SK-N-SH (cell line): ENCODE data around the gene DTX3. TPM values are rescaled to one million over a fixed set of nuclear protein-coding genes. Genes with fewer than 3 reads are reported as not detected.
A peak's percentile ranks its signal among the peaks of the same experiment; 100 is the strongest.

Experiments used
- CTCF ChIA-PET: fragments of 300-600, 350-600 bp; formaldehyde crosslinking; extraction: SDS; loops from one replicate; lab custom pipeline; 2021; lab: Yijun Ruan, JAX
- POLR2A ChIA-PET: fragments of 350-600 bp; sonication (Branson Sonifier 250); formaldehyde crosslinking; extraction: SDS; loops from one replicate; lab custom pipeline; 2020; ENCODE audit warnings: antibody characterized with exemption, inconsistent platforms; lab: Yijun Ruan, JAX
- DNase-seq: peaks from one replicate; pipeline ENCODE4 v3.0.0; 2012
- H2AFZ ChIP-seq: fragments of 200-600 bp; sonication (generic); 2 replicates; pipeline ENCODE4 v1.8.1; 2016; ENCODE audit warnings: antibody characterized with exemption, mild to moderate bottlenecking, low read depth
- H3F3A ChIP-seq: fragments of 200-600 bp; sonication (generic); replicated peaks from 2 replicates; pipeline ENCODE3; 2016; ENCODE audit warnings: antibody characterized with exemption, mild to moderate bottlenecking; ENCODE audit not compliant: insufficient read depth
- H3K27ac ChIP-seq, 2 experiments: fragments of 200-500 bp in 1 of 2; fragments of 200-600 bp in 1 of 2; sonication (Bioruptor generic) in 1 of 2; sonication (generic), shearing (Covaris generic) in 1 of 2; 2 replicates each; pipeline versions ENCODE4 v1.5.1 to v1.6.1; 2014 to 2016; ENCODE audit warnings: low read depth in 2 of 2, inconsistent platforms in 1 of 2, low read length in 1 of 2, mild to moderate bottlenecking in 1 of 2, mixed read lengths in 1 of 2
- H3K27me3 ChIP-seq: fragments of 200-600 bp; sonication (generic), shearing (Covaris generic); 2 replicates; pipeline ENCODE4 v1.6.1; 2016; ENCODE audit warnings: mixed run types; ENCODE audit not compliant: insufficient read depth
- H3K36me3 ChIP-seq, 2 experiments: fragments of 200-500 bp in 1 of 2; fragments of 200-600 bp in 1 of 2; sonication (Bioruptor generic) in 1 of 2; sonication (generic) in 1 of 2; replicated peaks in 1 of 2; 2 replicates each; pipeline versions ENCODE3 to v1.5.1; 2014 to 2016; ENCODE audit warnings: low read length in 1 of 2, mild to moderate bottlenecking in 1 of 2; ENCODE audit not compliant: insufficient read depth in 2 of 2, control insufficient read depth in 1 of 2
- H3K4me1 ChIP-seq, 2 experiments: fragments of 200-500 bp in 1 of 2; fragments of 200-600 bp in 1 of 2; sonication (Bioruptor generic) in 1 of 2; sonication (generic), shearing (Covaris generic) in 1 of 2; 2 replicates each; pipeline versions ENCODE4 v1.5.1 to v1.6.1; 2014 to 2016; ENCODE audit warnings: low read depth in 1 of 2, low read length in 1 of 2, mixed run types in 1 of 2; ENCODE audit not compliant: insufficient read depth in 2 of 2, control insufficient read depth in 1 of 2
- H3K4me2 ChIP-seq: fragments of 200-600 bp; sonication (generic), shearing (Covaris generic); 2 replicates; pipeline ENCODE4 v1.6.1; 2017; ENCODE audit warnings: mixed run types
- H3K4me3 ChIP-seq, 2 experiments: fragments of 200-500 bp in 1 of 2; fragments of 200-600 bp in 1 of 2; sonication (Bioruptor generic) in 1 of 2; sonication (generic), shearing (Covaris generic) in 1 of 2; 2 replicates each; pipeline versions ENCODE4 v1.5.1 to v1.8.1; 2014 to 2016; ENCODE audit warnings: low read depth in 2 of 2, inconsistent platforms in 1 of 2, low read length in 1 of 2, mild to moderate bottlenecking in 1 of 2, mixed read lengths in 1 of 2, moderate library complexity in 1 of 2
- H3K79me2 ChIP-seq: fragments of 200-600 bp; sonication (generic); 2 replicates; pipeline ENCODE4 v1.8.1; 2017; ENCODE audit warnings: mild to moderate bottlenecking; ENCODE audit not compliant: insufficient read depth
- H3K9ac ChIP-seq: fragments of 200-600 bp; sonication (generic); 2 replicates; pipeline ENCODE4 v1.6.1; 2017; ENCODE audit warnings: mixed run types
- H3K9me2 ChIP-seq: fragments of 200-600 bp; sonication (generic); 2 replicates; pipeline ENCODE4 v1.6.1; 2017; ENCODE audit warnings: mixed run types
- H3K9me3 ChIP-seq: fragments of 200-600 bp; sonication (generic); 2 replicates; pipeline ENCODE4 v1.6.1; 2017; ENCODE audit warnings: mixed run types, mild to moderate bottlenecking, moderate library complexity
- H4K20me1 ChIP-seq: fragments of 200-600 bp; sonication (generic); 2 replicates; pipeline ENCODE4 v1.6.1; 2017; ENCODE audit warnings: mild to moderate bottlenecking, mixed run types; ENCODE audit not compliant: insufficient read depth
- ELF1 ChIP-seq: IDR thresholded peaks from 2 replicates; pipeline ENCODE4 v1.4.0; 2012
- EP300 ChIP-seq, 2 experiments: IDR thresholded peaks; 2 replicates each; pipeline versions ENCODE4 v1.4.0 to v1.6.1; 2012; ENCODE audit warnings: borderline replicate concordance in 1 of 2, low read depth in 1 of 2, low read length in 1 of 2
- FOSL2 ChIP-seq: IDR thresholded peaks from 2 replicates; pipeline ENCODE4 v1.4.0; 2012; ENCODE audit warnings: low read depth, mild to moderate bottlenecking, moderate library complexity, borderline replicate concordance
- FOXJ3 ChIP-seq: sonication (generic); formaldehyde crosslinking; IDR thresholded peaks from 2 replicates; pipeline ENCODE4 v1.5.1; 2020; ENCODE audit warnings: mild to moderate bottlenecking, missing genetic modification reagents
- FOXM1 ChIP-seq: IDR thresholded peaks from 2 replicates; pipeline ENCODE4 v1.4.0; 2012; ENCODE audit warnings: low read depth, mild to moderate bottlenecking
- GATA2 ChIP-seq: sonication (generic); formaldehyde crosslinking; IDR thresholded peaks from 2 replicates; pipeline ENCODE4 v1.5.0; 2020; ENCODE audit warnings: mild to moderate bottlenecking, missing genetic modification reagents
- MXI1 ChIP-seq: IDR thresholded peaks from 2 replicates; pipeline ENCODE4 v1.6.1; 2012; ENCODE audit warnings: mild to moderate bottlenecking, low read depth, low read length, improper control_type of control experiment
- NFIC ChIP-seq: IDR thresholded peaks from 2 replicates; pipeline ENCODE4 v1.4.0; 2012; ENCODE audit warnings: borderline replicate concordance
- RAD21 ChIP-seq: IDR thresholded peaks from 2 replicates; pipeline ENCODE4 v1.6.1; 2012; ENCODE audit warnings: mild to moderate bottlenecking, low read length
- RCOR1 ChIP-seq: fragments of 150-350 bp; IDR thresholded peaks from 2 replicates; pipeline ENCODE4 v1.6.1; 2017; ENCODE audit warnings: antibody characterized with exemption, low read length
- RFX5 ChIP-seq: IDR thresholded peaks from 2 replicates; pipeline ENCODE4 v1.6.1; 2012; ENCODE audit warnings: mild to moderate bottlenecking, improper control_type of control experiment, low read length
- RXRA ChIP-seq: IDR thresholded peaks from 2 replicates; pipeline ENCODE4 v1.4.0; 2012; ENCODE audit warnings: low read depth, mild to moderate bottlenecking, borderline replicate concordance
- SMC3 ChIP-seq: IDR thresholded peaks from 2 replicates; pipeline ENCODE4 v1.6.1; 2012; ENCODE audit warnings: low read depth, low read length, improper control_type of control experiment
- TAF1 ChIP-seq: IDR thresholded peaks from 2 replicates; pipeline ENCODE4 v1.6.1; 2012; ENCODE audit warnings: low read depth, mild to moderate bottlenecking, low read length, moderate library complexity, borderline replicate concordance
- YY1 ChIP-seq: IDR thresholded peaks from 2 replicates; pipeline ENCODE4 v1.4.0; 2012; ENCODE audit warnings: low read depth, mild to moderate bottlenecking
- WGBS: methylation state at CpG from one replicate; pipeline ENCODE4 v1.1.6; 2017; ENCODE audit warnings: low lambda C conversion rate; 5-methylcytosine and 5-hydroxymethylcytosine counted together
- polyA plus RNA-seq, 3 experiments: library from polyadenylated mRNA; depleted of rRNA; stranded (reverse); fragments of >200 nt; gene quantifications; 2 replicates each; pipeline ENCODE4 v1.2.3, GENCODE V29; 2012
- TF ChIP-seq, protein P1 (sequence below): fragments of 150-350 bp; IDR thresholded peaks from 2 replicates; pipeline ENCODE4 v1.6.1; 2017; ENCODE audit warnings: antibody characterized with exemption, low read length, low read depth, borderline replicate concordance
- TF ChIP-seq, protein P2 (sequence below): fragments of 150-350 bp; IDR thresholded peaks from 2 replicates; pipeline ENCODE4 v1.6.1; 2016; ENCODE audit warnings: mild to moderate bottlenecking, low read depth, low read length
- TF ChIP-seq, protein P3 (sequence below): IDR thresholded peaks from 2 replicates; pipeline ENCODE4; 2012
- TF ChIP-seq, protein P4 (sequence below): IDR thresholded peaks from 2 replicates; pipeline ENCODE4 v1.4.0; 2012; ENCODE audit warnings: low read depth

DTX3 gene
- polyA plus RNA-seq, 1 of the 3 experiments (the other 2 are of a cell fraction): 61.2 TPM

DNA sequence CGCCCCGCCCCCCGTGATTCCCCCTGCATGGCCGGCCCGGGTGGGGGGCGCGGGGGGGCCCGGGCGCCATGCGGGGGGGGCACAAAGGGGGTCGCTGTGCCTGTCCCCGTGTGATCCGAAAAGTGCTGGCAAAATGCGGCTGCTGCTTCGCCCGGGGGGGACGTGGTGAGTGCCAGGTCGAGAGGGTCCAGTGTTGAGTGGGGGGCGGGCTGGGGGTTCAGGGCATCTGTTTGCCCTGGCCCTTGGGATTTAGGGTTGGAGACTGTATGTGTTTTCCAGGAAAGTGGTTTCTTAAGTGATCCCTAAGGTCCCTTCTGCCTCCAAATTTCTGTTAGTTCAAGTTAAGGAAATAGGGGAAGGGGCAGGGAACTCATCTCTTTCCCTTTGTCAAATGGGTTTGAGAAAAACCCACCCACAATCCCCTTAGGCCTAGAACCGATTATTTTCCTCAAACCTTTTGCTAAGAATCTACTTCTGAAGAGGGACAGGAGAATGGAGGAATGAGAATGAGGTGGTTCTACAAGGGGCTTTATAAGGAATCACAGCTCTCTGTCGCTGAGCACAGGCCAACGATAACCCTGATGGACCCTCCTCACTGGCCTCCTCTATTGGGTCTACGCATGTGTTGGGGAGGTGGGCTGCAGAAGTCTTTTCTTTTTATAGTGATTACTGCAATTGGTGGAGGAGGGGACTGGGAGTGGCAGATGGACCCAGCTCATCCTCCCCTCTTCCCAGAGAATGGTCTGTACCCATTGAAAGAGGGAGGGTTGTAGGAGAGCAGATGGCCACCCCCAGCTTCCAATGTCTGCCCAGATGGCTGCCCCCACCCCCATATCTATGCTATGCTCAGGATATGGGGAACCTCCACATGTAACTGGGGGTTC lies 7.4 kb downstream of the DTX3 start:
- CTCF ChIA-PET: interaction anchor here (1.4 to 7.4 kb wide), 7 partner anchors 9 to 153 kb away, joined by 3 to 90 read pairs (median 10); partner anchors contain the start of gene B4GALNT1
- peak overlapping the region; percentile 85 for H3K9ac ChIP-seq
- 0 out of 2 replicates have a peak overlapping the region, but pooled peaks have one; percentile 20 for H2AFZ ChIP-seq
- no peak for TF ChIP-seq TAF1
- no peak for TF ChIP-seq FOXM1
- TF ChIP-seq MXI1: no peak
- TF ChIP-seq RFX5: no peak
- TF ChIP-seq FOXJ3: no peak
- TF ChIP-seq RXRA: no peak
- no peak for TF ChIP-seq SMC3
- TF ChIP-seq RCOR1: no peak
- TF ChIP-seq, protein P1, sequence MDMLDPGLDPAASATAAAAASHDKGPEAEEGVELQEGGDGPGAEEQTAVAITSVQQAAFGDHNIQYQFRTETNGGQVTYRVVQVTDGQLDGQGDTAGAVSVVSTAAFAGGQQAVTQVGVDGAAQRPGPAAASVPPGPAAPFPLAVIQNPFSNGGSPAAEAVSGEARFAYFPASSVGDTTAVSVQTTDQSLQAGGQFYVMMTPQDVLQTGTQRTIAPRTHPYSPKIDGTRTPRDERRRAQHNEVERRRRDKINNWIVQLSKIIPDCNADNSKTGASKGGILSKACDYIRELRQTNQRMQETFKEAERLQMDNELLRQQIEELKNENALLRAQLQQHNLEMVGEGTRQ: no peak
- TF ChIP-seq, protein P2, sequence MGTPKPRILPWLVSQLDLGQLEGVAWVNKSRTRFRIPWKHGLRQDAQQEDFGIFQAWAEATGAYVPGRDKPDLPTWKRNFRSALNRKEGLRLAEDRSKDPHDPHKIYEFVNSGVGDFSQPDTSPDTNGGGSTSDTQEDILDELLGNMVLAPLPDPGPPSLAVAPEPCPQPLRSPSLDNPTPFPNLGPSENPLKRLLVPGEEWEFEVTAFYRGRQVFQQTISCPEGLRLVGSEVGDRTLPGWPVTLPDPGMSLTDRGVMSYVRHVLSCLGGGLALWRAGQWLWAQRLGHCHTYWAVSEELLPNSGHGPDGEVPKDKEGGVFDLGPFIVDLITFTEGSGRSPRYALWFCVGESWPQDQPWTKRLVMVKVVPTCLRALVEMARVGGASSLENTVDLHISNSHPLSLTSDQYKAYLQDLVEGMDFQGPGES: no peak
- no peak for TF ChIP-seq RAD21
- TF ChIP-seq NFIC: no peak
- TF ChIP-seq ELF1: no peak
- TF ChIP-seq, protein P3, sequence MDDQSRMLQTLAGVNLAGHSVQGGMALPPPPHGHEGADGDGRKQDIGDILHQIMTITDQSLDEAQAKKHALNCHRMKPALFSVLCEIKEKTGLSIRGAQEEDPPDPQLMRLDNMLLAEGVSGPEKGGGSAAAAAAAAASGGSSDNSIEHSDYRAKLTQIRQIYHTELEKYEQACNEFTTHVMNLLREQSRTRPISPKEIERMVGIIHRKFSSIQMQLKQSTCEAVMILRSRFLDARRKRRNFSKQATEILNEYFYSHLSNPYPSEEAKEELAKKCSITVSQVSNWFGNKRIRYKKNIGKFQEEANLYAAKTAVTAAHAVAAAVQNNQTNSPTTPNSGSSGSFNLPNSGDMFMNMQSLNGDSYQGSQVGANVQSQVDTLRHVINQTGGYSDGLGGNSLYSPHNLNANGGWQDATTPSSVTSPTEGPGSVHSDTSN: no peak
- no peak for TF ChIP-seq YY1
- no peak for TF ChIP-seq FOSL2
- TF ChIP-seq GATA2 (CRISPR knock-in tag): no peak
- TF ChIP-seq, protein P4, sequence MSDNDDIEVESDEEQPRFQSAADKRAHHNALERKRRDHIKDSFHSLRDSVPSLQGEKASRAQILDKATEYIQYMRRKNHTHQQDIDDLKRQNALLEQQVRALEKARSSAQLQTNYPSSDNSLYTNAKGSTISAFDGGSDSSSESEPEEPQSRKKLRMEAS: no peak
- no peak for TF ChIP-seq EP300 (IDR thresholded peaks at IDR 0.05; ENCODE audit: borderline replicate concordance in 1 of 2, low read depth in 1 of 2, low read length in 1 of 2)
- H3K27ac ChIP-seq: peak overlapping the region in 1 of 2 experiments; percentile 86; a peak in 2 of 4 replicates
- H3K9me3 ChIP-seq: no peaks in the 10 kb centered on the region
- no peaks in the 10 kb centered on the region for H3K79me2 ChIP-seq
- H3K4me1 ChIP-seq: peaks cover 5 to 29% of the 10 kb centered on the region in 2 experiments; a peak in 2 of 4 replicates
- peaks cover 0 to 55% of the 10 kb centered on the region in 2 experiments for H3K36me3 ChIP-seq
- POLR2A ChIA-PET: interaction anchor here (0.6 to 2.7 kb wide), 6 partner anchors 8 to 98 kb away, joined by 3 to 21 read pairs (median 4); partner anchors contain the start of genes DDIT3 and PIP4K2C
- DNase-seq: peak; percentile 64
- no peaks in the 10 kb centered on the region for H3K27me3 ChIP-seq
- no peaks in the 10 kb centered on the region for H4K20me1 ChIP-seq
- peak overlapping the region; percentile 85 for H3K4me2 ChIP-seq
- no peaks in the 10 kb centered on the region for H3K9me2 ChIP-seq
- 13% methylated on average over 12 of the region's 23 CpGs for WGBS
- peaks cover 6% of the 10 kb centered on the region for H3F3A ChIP-seq
- peak overlapping the region; percentile 51 to 75 for H3K4me3 ChIP-seq
